Measurements from ENCODE around the gene CALHM2. TPM values are rescaled to one million over a fixed set of nuclear protein-coding genes. Genes with fewer than 3 reads are reported as not detected.

CALHM2 gene
- total and polyA plus RNA-seq, 2 of the 13 experiments (the other 11 are each of a cell fraction or from before 2014, with no cell fraction given): 0.15 TPM; not detected in 1

GRCh38 chr10:103491729-103492364 lies 39.7 kb upstream of the CALHM2 start (continued):
- no peak for TF ChIP-seq THRA (CRISPR knock-in tag; IDR thresholded peaks at IDR 0.05; ENCODE audit: borderline replicate concordance)
- no peak for TF ChIP-seq ZNF350 (CRISPR knock-in tag; IDR thresholded peaks at IDR 0.05; ENCODE audit: borderline replicate concordance, low read depth)
- TF ChIP-seq ZBTB33 (CRISPR knock-in tag; IDR thresholded peaks at IDR 0.05): peak; percentile 27; the same call in 1 of the 2 replicates

GRCh38 chr10:103490986-103491314 lies 38.8 kb upstream of the CALHM2 start:
- Histone ChIP-seq H3K79me2 (ENCODE audit: insufficient read depth, low read length) (no peaks in the 10 kb centered on the region), H2AFZ (ENCODE audit: low read length) (no peak overlapping the region), H3K36me3 (replicated peaks in 1 of 2; ENCODE audit: control insufficient read depth in 1 of 2, insufficient read depth in 2 of 2, low read length in 2 of 2) (no peaks in the 10 kb centered on the region), H3K4me1 (ENCODE audit: insufficient read depth, low read length) (no peaks in the 10 kb centered on the region), H4K20me1 (ENCODE audit: insufficient read depth, low read length) (no peaks in the 10 kb centered on the region), H3K27me3 (ENCODE audit: control insufficient read depth in 1 of 2, insufficient read depth in 2 of 2, low read length in 2 of 2) (peaks cover 8 to 75% of the 10 kb centered on the region in 2 experiments; a peak in 4 of 5 replicates), H3K27ac (ENCODE audit: extremely low read length, insufficient read depth, low read length) (no peak overlapping the region), H3K9me3 (ENCODE audit: low read length) (no peaks in the 10 kb centered on the region), H3K9ac (ENCODE audit: insufficient read depth, low read depth, low read length) (no peak overlapping the region), H3K4me2 (ENCODE audit: low read depth, low read length) (no peak overlapping the region), H3K4me3 (replicated peaks in 1 of 3; ENCODE audit: insufficient read depth in 1 of 3, low read depth in 2 of 3, low read length in 3 of 3) (no peak overlapping the region)
- ATAC-seq: no peak
- BruUV-seq (replicated peaks): no TSS peak
- WGBS (ENCODE audit: low lambda C conversion rate): 50% methylated on average over 1 of the region's 1 CpG
- intact Hi-C loops (cut with micrococcal nuclease; ENCODE audit: unreplicated experiment) (no loop called here), in situ Hi-C loops (cut with HindIII; ENCODE audit: extremely low pct_ligation_motif_present, low pct_unique_long_range_greater_than_20kb) (no loop called here)
- ChIA-PET CTCF (ENCODE audit: low intra/inter-chr PET ratio, low total read pairs) (no interaction called here), POLR2A (interaction anchor here (0.7 kb wide), 1 partner anchor 12 kb away, joined by 4 read pairs; the partner anchor contains the start of gene CALHM3)
- no peak for FAIRE-seq
- DNase-seq (ENCODE audit: low spot score): no peak
- no peak for TF ChIP-seq ZNF670 (CRISPR knock-in tag; IDR thresholded peaks at IDR 0.05; ENCODE audit: borderline replicate concordance)
- no peak for TF ChIP-seq TEAD2 (CRISPR knock-in tag; IDR thresholded peaks at IDR 0.05)
- no peak for TF ChIP-seq ZNF782 (CRISPR knock-in tag; IDR thresholded peaks at IDR 0.05; ENCODE audit: borderline replicate concordance)
- no peak for TF ChIP-seq ZBTB25 (CRISPR knock-in tag; IDR thresholded peaks at IDR 0.05)
- TF ChIP-seq, protein P1, sequence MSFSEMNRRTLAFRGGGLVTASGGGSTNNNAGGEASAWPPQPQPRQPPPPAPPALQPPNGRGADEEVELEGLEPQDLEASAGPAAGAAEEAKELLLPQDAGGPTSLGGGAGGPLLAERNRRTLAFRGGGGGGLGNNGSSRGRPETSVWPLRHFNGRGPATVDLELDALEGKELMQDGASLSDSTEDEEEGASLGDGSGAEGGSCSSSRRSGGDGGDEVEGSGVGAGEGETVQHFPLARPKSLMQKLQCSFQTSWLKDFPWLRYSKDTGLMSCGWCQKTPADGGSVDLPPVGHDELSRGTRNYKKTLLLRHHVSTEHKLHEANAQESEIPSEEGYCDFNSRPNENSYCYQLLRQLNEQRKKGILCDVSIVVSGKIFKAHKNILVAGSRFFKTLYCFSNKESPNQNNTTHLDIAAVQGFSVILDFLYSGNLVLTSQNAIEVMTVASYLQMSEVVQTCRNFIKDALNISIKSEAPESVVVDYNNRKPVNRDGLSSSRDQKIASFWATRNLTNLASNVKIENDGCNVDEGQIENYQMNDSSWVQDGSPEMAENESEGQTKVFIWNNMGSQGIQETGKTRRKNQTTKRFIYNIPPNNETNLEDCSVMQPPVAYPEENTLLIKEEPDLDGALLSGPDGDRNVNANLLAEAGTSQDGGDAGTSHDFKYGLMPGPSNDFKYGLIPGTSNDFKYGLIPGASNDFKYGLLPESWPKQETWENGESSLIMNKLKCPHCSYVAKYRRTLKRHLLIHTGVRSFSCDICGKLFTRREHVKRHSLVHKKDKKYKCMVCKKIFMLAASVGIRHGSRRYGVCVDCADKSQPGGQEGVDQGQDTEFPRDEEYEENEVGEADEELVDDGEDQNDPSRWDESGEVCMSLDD (CRISPR knock-in tag; IDR thresholded peaks at IDR 0.05; ENCODE audit: borderline replicate concordance): no peak
- no peak for TF ChIP-seq ISL2 (CRISPR knock-in tag; IDR thresholded peaks at IDR 0.05)
- TF ChIP-seq MAFF (IDR thresholded peaks at IDR 0.05; ENCODE audit: low read depth, low read length): no peak
